Sigmoid colon (tissue), 4 donors: ENCODE results near the gene TMEM248.
"Not testable (repeated sequence)": the region's sequence is repeated elsewhere in the genome, so short reads cannot be mapped to it uniquely, and the experiment has no call there.

Experiments used
- EP300 ChIP-seq, 4 donors: sonication (generic); formaldehyde crosslinking; IDR thresholded peaks; one replicate each; pipeline ENCODE4 v1.6.1; 2017; ENCODE audit warnings: antibody characterized with exemption in 4 of 4
- POLR2A ChIP-seq, 2 donors: fragments of 450-650 bp; IDR thresholded peaks; one replicate each; pipeline ENCODE4 v1.6.1; 2016; ENCODE audit warnings: antibody characterized with exemption in 2 of 2, mild to moderate bottlenecking in 2 of 2, moderate library complexity in 2 of 2
- TF ChIP-seq, protein P1 (sequence below), 4 experiments: fragments of 450-650 bp in 3 of 4; fragments of 200-600 bp in 1 of 4; IDR thresholded peaks; one replicate each; pipeline ENCODE4 v1.5.1; 2016 to 2019; ENCODE audit warnings: antibody characterized with exemption in 4 of 4, mild to moderate bottlenecking in 3 of 4, moderate library complexity in 2 of 4

DNA sequence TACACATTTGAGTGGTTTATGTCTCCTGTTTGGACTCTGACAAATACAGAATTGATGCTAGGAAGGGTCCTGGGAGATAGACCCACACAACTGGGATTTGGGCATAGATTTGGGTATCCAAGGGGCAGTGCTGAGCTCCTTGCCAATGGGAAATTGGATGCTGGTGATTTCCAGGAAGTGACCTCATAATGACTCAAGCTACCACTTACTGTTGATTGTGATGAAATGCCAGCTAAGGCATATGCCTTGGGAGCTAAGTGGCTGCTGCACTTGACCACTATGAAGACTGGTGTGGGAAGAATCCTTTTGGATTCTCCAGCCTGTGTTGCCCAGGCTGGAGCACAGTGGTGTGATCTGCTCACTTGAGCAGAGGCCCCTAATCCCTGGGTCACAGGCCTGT, 36.5 kb upstream of the TMEM248 start:
- TF ChIP-seq, protein P1, sequence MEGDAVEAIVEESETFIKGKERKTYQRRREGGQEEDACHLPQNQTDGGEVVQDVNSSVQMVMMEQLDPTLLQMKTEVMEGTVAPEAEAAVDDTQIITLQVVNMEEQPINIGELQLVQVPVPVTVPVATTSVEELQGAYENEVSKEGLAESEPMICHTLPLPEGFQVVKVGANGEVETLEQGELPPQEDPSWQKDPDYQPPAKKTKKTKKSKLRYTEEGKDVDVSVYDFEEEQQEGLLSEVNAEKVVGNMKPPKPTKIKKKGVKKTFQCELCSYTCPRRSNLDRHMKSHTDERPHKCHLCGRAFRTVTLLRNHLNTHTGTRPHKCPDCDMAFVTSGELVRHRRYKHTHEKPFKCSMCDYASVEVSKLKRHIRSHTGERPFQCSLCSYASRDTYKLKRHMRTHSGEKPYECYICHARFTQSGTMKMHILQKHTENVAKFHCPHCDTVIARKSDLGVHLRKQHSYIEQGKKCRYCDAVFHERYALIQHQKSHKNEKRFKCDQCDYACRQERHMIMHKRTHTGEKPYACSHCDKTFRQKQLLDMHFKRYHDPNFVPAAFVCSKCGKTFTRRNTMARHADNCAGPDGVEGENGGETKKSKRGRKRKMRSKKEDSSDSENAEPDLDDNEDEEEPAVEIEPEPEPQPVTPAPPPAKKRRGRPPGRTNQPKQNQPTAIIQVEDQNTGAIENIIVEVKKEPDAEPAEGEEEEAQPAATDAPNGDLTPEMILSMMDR (IDR thresholded peaks at IDR 0.05): not testable (repeated sequence)
- not testable (repeated sequence) for TF ChIP-seq POLR2A, EP300 (IDR thresholded peaks at IDR 0.05)
